ENCODE measurements around the gene PPCS.

The PPCS gene

GRCh38 chr1:42420121-42420520 is 36.2 kb upstream of the PPCS start:
- DNase-seq (ENCODE audit: extremely low read depth, insufficient read length): no peak
- H3K36me3 ChIP-seq (ENCODE audit: control insufficient read depth, insufficient read depth, low read length): no peaks in the 10 kb centered on the region
- H3K27me3 ChIP-seq (replicated peaks; ENCODE audit: control insufficient read depth, insufficient read depth, low read length): no peaks in the 10 kb centered on the region; the same call in 1 of the 2 replicates
- no peak overlapping the region for H3K4me3 ChIP-seq (replicated peaks; ENCODE audit: low read depth, low read length)
- TF ChIP-seq CTCF (IDR thresholded peaks at IDR 0.05; ENCODE audit: insufficient read depth, low read length, poor library complexity, severe bottlenecking): no peak

GRCh38 chr1:42420911-42421585 is 35.3 kb upstream of the PPCS start:
- Histone ChIP-seq H3K27me3 (replicated peaks; ENCODE audit: control insufficient read depth, insufficient read depth, low read length) (no peaks in the 10 kb centered on the region; the same call in 1 of the 2 replicates), H3K36me3 (ENCODE audit: control insufficient read depth, insufficient read depth, low read length) (no peaks in the 10 kb centered on the region), H3K4me3 (replicated peaks; ENCODE audit: low read depth, low read length) (no peak overlapping the region)
- no peak for TF ChIP-seq CTCF (IDR thresholded peaks at IDR 0.05; ENCODE audit: insufficient read depth, low read length, poor library complexity, severe bottlenecking)
- DNase-seq (ENCODE audit: extremely low read depth, insufficient read length): no peak

GRCh38 chr1:42422737-42423136 is 33.6 kb upstream of the PPCS start:
- Histone ChIP-seq H3K27me3 (replicated peaks; ENCODE audit: control insufficient read depth, insufficient read depth, low read length) (no peaks in the 10 kb centered on the region; the same call in 1 of the 2 replicates), H3K36me3 (ENCODE audit: control insufficient read depth, insufficient read depth, low read length) (no peaks in the 10 kb centered on the region), H3K4me3 (replicated peaks; ENCODE audit: low read depth, low read length) (no peak overlapping the region)
- DNase-seq (ENCODE audit: extremely low read depth, insufficient read length): no peak
- TF ChIP-seq CTCF (IDR thresholded peaks at IDR 0.05; ENCODE audit: insufficient read depth, low read length, poor library complexity, severe bottlenecking): no peak

GRCh38 chr1:42423681-42424080 is 32.7 kb upstream of the PPCS start:
- TF ChIP-seq CTCF (IDR thresholded peaks at IDR 0.05; ENCODE audit: insufficient read depth, low read length, poor library complexity, severe bottlenecking): no peak
- Histone ChIP-seq H3K27me3 (replicated peaks; ENCODE audit: control insufficient read depth, insufficient read depth, low read length) (no peaks in the 10 kb centered on the region; the same call in 1 of the 2 replicates), H3K4me3 (replicated peaks; ENCODE audit: low read depth, low read length) (no peak overlapping the region), H3K36me3 (ENCODE audit: control insufficient read depth, insufficient read depth, low read length) (no peaks in the 10 kb centered on the region)
- no peak for DNase-seq (ENCODE audit: extremely low read depth, insufficient read length)

GRCh38 chr1:42424201-42424600 is 32.1 kb upstream of the PPCS start:
- Histone ChIP-seq H3K4me3 (replicated peaks; ENCODE audit: low read depth, low read length) (no peak overlapping the region), H3K27me3 (replicated peaks; ENCODE audit: control insufficient read depth, insufficient read depth, low read length) (no peaks in the 10 kb centered on the region; the same call in 1 of the 2 replicates), H3K36me3 (ENCODE audit: control insufficient read depth, insufficient read depth, low read length) (no peaks in the 10 kb centered on the region)
- DNase-seq (ENCODE audit: extremely low read depth, insufficient read length): no peak
- no peak for TF ChIP-seq CTCF (IDR thresholded peaks at IDR 0.05; ENCODE audit: insufficient read depth, low read length, poor library complexity, severe bottlenecking)

GRCh38 chr1:42427240-42427639 is 29.1 kb upstream of the PPCS start:
- TF ChIP-seq CTCF (IDR thresholded peaks at IDR 0.05; ENCODE audit: insufficient read depth, low read length, poor library complexity, severe bottlenecking): no peak
- Histone ChIP-seq H3K4me3 (replicated peaks; ENCODE audit: low read depth, low read length) (no peak overlapping the region), H3K36me3 (ENCODE audit: control insufficient read depth, insufficient read depth, low read length) (no peaks in the 10 kb centered on the region), H3K27me3 (replicated peaks; ENCODE audit: control insufficient read depth, insufficient read depth, low read length) (no peaks in the 10 kb centered on the region)
- DNase-seq (ENCODE audit: extremely low read depth, insufficient read length): no peak

Data from GM06990 (cell line).